Measurements from ENCODE around the gene RASGRP3.

The RASGRP3 gene, protein sequence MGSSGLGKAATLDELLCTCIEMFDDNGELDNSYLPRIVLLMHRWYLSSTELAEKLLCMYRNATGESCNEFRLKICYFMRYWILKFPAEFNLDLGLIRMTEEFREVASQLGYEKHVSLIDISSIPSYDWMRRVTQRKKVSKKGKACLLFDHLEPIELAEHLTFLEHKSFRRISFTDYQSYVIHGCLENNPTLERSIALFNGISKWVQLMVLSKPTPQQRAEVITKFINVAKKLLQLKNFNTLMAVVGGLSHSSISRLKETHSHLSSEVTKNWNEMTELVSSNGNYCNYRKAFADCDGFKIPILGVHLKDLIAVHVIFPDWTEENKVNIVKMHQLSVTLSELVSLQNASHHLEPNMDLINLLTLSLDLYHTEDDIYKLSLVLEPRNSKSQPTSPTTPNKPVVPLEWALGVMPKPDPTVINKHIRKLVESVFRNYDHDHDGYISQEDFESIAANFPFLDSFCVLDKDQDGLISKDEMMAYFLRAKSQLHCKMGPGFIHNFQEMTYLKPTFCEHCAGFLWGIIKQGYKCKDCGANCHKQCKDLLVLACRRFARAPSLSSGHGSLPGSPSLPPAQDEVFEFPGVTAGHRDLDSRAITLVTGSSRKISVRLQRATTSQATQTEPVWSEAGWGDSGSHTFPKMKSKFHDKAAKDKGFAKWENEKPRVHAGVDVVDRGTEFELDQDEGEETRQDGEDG

DNA sequence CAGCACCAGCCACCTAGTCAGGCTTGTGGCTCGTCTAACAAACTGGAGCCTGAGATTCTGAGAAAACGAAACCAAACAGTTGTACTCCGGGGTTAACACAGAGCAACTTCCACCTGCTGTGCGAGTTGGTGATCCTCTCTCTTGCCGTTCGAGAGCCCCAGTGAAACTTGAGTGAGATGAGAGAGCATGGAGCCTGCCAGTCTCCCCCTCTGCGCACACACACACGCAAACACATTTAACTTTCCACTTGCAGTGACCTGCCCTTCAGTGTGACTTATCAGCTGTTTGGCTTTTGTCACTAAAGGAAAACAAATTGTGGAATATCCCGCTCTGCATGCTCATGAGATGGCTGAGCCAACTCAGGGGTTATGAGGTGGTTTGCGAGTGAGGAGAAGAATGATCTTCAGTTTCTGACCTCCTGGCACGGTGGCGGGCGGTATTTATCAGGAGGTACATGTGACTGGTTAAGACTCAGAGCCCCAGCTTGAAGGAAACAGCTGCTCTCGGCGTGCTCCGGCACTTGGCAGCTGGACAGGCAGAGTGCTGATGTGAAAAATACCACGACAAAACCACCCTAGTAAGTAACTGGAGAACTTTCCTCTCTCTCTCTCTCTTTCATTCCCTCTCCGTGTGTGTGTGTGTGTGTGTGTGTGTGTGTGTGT lies at the start of gene RASGRP3:
Gene RASGRP3 (plus strand): TSS at position 519 of the 662 bp plus-strand sequence. CDS start 38,488 bp downstream, outside the sequence.
- TF ChIP-seq MAX (IDR thresholded peaks at IDR 0.05) (peak; percentile 65), TEAD4 (IDR thresholded peaks at IDR 0.05) (no peak), RAD21 (IDR thresholded peaks at IDR 0.05; ENCODE audit: low read depth) (no peak), USF1 (IDR thresholded peaks at IDR 0.05) (peak; percentile 39; the same call in 1 of the 2 replicates)

DNA sequence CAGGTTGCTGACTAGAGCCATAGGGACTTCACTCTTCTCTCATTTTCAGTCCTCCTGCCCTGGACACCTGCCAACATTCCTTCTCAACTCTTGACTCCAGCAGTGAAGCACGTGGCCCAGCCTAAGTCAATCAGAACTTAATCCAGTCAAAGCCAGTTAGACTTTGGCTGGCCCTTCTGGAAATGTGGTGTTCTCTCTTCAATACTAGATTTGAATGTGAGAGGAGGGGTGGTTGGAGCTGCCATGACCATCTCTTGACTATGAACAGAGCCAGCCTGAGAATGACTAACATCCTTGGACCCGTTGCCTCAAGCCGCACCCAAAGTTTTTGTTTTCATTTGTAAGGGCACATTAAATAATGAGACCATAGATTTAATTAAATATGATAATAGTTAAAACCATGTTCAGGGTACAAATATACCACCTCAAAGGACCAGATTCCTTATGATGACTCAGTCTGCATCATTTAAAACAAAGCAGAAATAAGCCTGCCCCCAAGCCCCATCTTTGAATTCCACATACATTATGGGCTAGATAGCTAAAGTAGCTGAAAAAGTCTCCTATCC lies 49.7 kb upstream of the RASGRP3 start:
- TF ChIP-seq ZBTB7A (IDR thresholded peaks at IDR 0.05; ENCODE audit: low read depth) (no peak), NFIC (IDR thresholded peaks at IDR 0.05) (peak; percentile 56; the same call in 1 of the 2 replicates), USF1 (IDR thresholded peaks at IDR 0.05) (peak; percentile 70), CREB1 (IDR thresholded peaks at IDR 0.05; ENCODE audit: low read depth) (no peak), MAX (IDR thresholded peaks at IDR 0.05) (peak; percentile 74), CEBPB (IDR thresholded peaks at IDR 0.05) (no peak), TCF12 (IDR thresholded peaks at IDR 0.05; ENCODE audit: low read depth) (no peak), EP300 (IDR thresholded peaks at IDR 0.05; ENCODE audit: borderline replicate concordance) (no peak)

GRCh38 chr2:33430077-33430476 lies 46.4 kb upstream of the RASGRP3 start:
- TF ChIP-seq EP300 (IDR thresholded peaks at IDR 0.05; ENCODE audit: borderline replicate concordance) (no peak), CEBPB (IDR thresholded peaks at IDR 0.05) (no peak), YY1 (IDR thresholded peaks at IDR 0.05; ENCODE audit: low read depth) (no peak), RAD21 (IDR thresholded peaks at IDR 0.05; ENCODE audit: low read depth) (no peak), TCF12 (IDR thresholded peaks at IDR 0.05; ENCODE audit: low read depth) (no peak), FOXM1 (IDR thresholded peaks at IDR 0.05; ENCODE audit: borderline replicate concordance, low read depth) (no peak)
- TF ChIP-seq, protein P1, sequence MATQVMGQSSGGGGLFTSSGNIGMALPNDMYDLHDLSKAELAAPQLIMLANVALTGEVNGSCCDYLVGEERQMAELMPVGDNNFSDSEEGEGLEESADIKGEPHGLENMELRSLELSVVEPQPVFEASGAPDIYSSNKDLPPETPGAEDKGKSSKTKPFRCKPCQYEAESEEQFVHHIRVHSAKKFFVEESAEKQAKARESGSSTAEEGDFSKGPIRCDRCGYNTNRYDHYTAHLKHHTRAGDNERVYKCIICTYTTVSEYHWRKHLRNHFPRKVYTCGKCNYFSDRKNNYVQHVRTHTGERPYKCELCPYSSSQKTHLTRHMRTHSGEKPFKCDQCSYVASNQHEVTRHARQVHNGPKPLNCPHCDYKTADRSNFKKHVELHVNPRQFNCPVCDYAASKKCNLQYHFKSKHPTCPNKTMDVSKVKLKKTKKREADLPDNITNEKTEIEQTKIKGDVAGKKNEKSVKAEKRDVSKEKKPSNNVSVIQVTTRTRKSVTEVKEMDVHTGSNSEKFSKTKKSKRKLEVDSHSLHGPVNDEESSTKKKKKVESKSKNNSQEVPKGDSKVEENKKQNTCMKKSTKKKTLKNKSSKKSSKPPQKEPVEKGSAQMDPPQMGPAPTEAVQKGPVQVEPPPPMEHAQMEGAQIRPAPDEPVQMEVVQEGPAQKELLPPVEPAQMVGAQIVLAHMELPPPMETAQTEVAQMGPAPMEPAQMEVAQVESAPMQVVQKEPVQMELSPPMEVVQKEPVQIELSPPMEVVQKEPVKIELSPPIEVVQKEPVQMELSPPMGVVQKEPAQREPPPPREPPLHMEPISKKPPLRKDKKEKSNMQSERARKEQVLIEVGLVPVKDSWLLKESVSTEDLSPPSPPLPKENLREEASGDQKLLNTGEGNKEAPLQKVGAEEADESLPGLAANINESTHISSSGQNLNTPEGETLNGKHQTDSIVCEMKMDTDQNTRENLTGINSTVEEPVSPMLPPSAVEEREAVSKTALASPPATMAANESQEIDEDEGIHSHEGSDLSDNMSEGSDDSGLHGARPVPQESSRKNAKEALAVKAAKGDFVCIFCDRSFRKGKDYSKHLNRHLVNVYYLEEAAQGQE (IDR thresholded peaks at IDR 0.05; ENCODE audit: low read depth) = no peak

DNA sequence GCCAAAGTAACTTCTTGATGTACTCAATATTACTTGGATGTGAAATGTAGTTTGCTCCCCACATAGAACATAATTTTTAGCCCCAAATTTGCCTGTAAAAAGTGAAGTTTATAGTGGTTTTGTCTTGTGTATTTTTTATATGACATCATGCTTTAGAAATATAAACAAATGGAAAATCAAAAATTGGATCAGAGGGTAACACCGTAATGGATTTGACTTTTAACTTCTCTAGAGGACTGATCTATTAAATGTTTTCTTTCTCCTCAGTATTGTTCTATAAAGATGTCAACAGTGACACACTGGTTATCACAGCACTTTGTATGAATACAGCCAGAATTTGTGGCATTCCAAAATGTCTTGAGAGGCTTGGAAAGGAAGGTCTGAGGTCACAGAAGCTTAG lies 45.6 kb upstream of the RASGRP3 start:
- TF ChIP-seq MAX (IDR thresholded peaks at IDR 0.05) (no peak), CREB1 (IDR thresholded peaks at IDR 0.05; ENCODE audit: low read depth) (no peak), TAF1 (IDR thresholded peaks at IDR 0.05; ENCODE audit: low read depth) (no peak), EGR1 (IDR thresholded peaks at IDR 0.05) (no peak), EP300 (IDR thresholded peaks at IDR 0.05; ENCODE audit: borderline replicate concordance) (no peak), USF1 (IDR thresholded peaks at IDR 0.05) (no peak)

GRCh38 chr2:33432871-33433270 lies 43.6 kb upstream of the RASGRP3 start:
- no peak for TF ChIP-seq TAF1 (IDR thresholded peaks at IDR 0.05; ENCODE audit: low read depth)
- TF ChIP-seq TEAD4 (IDR thresholded peaks at IDR 0.05) = no peak

DNA sequence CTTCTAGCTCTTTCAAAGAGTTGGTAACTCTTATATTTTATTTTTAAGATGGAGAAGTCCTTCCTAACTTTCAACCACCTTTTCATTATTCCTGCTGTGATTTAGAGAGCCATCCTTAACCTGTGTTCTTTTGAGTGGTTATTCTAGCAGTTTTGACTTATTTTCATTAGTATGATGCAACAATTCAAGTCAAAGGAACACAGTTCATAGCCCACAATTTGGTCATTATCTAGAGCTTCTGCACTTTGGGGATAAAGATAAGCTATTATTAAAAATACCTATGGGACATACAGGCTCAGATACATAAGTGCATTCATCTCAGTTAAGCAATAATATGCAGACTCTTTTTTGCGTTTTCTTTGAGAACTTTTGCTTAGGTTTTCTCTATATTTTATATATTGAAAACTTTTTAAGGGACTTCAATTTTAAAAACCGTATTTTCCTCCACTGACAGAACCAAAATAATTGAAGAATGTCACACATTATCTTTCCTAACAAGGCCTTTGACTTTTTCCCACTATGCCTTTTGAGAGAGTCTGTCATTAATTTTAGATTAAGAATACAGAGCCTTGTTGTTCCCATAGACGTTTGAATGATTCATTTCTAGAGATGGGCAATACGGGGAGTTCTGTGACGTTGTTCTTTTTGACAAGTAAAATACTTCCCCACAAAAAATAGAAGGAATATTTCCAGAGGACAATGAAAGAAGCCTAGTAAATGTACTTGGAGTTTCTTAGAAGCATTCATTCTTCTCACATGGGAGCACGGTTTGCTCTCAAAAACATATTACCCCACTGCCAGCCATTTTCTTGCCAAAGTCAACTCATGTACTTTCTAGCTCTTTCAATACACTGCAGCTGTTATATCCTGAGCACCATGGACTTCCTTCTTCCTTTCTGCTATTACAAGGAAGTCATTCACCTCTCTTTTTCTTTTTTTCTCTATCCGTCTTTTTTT lies 42.9 kb upstream of the RASGRP3 start:
- no peak for TF ChIP-seq MAX (IDR thresholded peaks at IDR 0.05)
- no peak for TF ChIP-seq TEAD4 (IDR thresholded peaks at IDR 0.05)
- TF ChIP-seq YY1 (IDR thresholded peaks at IDR 0.05; ENCODE audit: low read depth) = no peak
- no peak for TF ChIP-seq RAD21 (IDR thresholded peaks at IDR 0.05; ENCODE audit: low read depth)
- TF ChIP-seq CEBPB (IDR thresholded peaks at IDR 0.05) = no peak
- no peak for TF ChIP-seq ZBTB7A (IDR thresholded peaks at IDR 0.05; ENCODE audit: low read depth)
- TF ChIP-seq, protein P1 (IDR thresholded peaks at IDR 0.05; ENCODE audit: low read depth) = no peak
- no peak for TF ChIP-seq NFIC (IDR thresholded peaks at IDR 0.05)
- no peak for TF ChIP-seq TCF12 (IDR thresholded peaks at IDR 0.05; ENCODE audit: low read depth)
- no peak for TF ChIP-seq EGR1 (IDR thresholded peaks at IDR 0.05)
- no peak for TF ChIP-seq CREB1 (IDR thresholded peaks at IDR 0.05; ENCODE audit: low read depth)
- no peak for TF ChIP-seq USF1 (IDR thresholded peaks at IDR 0.05)
- no peak for TF ChIP-seq TAF1 (IDR thresholded peaks at IDR 0.05; ENCODE audit: low read depth)
- TF ChIP-seq FOXM1 (IDR thresholded peaks at IDR 0.05; ENCODE audit: borderline replicate concordance, low read depth) = no peak
- no peak for TF ChIP-seq EP300 (IDR thresholded peaks at IDR 0.05; ENCODE audit: borderline replicate concordance)

Measured in Ishikawa (cell line).